MG63 (cell line): ENCODE measurements around the gene GAL3ST2. TPM values are rescaled to one million over a fixed set of nuclear protein-coding genes. Genes with fewer than 3 reads are reported as not detected.

Experiments used
- DNase-seq: peaks from one replicate; pipeline ENCODE4 v3.0.0-alpha.2; 2020
- H3K27me3 ChIP-seq: fragments of 250-450 bp; sonication (Bioruptor Pico); 2 replicates; pipeline ENCODE4 v1.5.1; 2020; ENCODE audit warnings: mild to moderate bottlenecking, moderate library complexity
- H3K36me3 ChIP-seq: fragments of 250-450 bp; sonication (Bioruptor Pico); 2 replicates; pipeline ENCODE4 v1.5.1; 2020; ENCODE audit warnings: mild to moderate bottlenecking, moderate library complexity
- H3K4me3 ChIP-seq: fragments of 250-450 bp; sonication (Bioruptor Pico); 2 replicates; pipeline ENCODE4 v1.5.1; 2020; ENCODE audit warnings: mild to moderate bottlenecking, moderate library complexity
- H3K9me3 ChIP-seq: fragments of 250-450 bp; sonication (Bioruptor Pico); 2 replicates; pipeline ENCODE4 v1.5.1; 2020; ENCODE audit warnings: mild to moderate bottlenecking, moderate library complexity
- total RNA-seq: library from RNA; depleted of rRNA; stranded (reverse); fragments of >200 nt; shearing (Covaris generic); gene quantifications from 2 replicates; pipeline ENCODE4 v1.2.3, GENCODE V29; 2014; ENCODE audit warnings: low replicate concordance; rRNA removed

The GAL3ST2 gene
- total RNA-seq, 1 experiment from 2014 or later = 1.7 TPM

DNA sequence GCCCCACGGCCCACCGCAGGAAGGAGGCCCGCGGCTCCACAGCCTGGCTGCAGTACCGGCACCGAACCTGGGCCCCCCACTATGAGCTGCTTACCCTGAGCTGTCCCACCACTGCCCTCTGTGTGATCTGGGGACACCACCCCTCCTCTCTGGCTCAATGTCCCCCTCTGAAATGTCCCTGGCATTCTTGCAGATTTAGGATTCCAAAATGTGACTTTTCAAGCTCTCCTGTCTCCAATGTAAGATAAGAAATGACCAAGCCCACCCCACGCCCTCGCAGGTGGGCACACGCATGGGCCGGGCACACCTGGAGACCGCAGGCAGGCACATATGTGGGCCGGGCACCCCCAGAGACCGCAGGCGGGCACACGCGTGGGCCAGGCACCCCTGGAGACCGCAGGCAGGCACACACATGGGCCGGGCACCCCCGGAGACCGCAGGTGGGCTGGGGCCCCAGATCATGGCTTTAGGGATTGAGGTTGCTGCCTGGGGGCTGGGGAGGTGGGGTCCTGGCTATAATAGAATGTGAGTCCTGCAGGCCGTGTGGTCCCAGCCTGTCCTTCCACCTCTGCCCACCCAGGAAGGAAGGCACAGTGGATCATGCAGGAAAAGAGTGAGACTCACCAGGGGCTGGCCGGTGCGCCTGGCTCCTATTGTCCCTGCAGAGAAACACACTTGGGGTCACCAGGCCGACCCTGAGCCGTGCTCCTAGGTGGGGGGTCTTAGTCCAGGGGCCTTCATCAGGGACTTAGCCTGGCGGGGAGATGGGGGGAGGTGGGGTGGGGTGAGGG is 74.9 kb downstream of the GAL3ST2 start:
- no peaks in the 10 kb centered on the region for H3K27me3 ChIP-seq
- no peak for DNase-seq
- no peaks in the 10 kb centered on the region for H3K9me3 ChIP-seq
- H3K4me3 ChIP-seq = no peak overlapping the region
- H3K36me3 ChIP-seq = no peaks in the 10 kb centered on the region

GRCh38 chr2:241852116-241852980 is 75.7 kb downstream of the GAL3ST2 start:
- Histone ChIP-seq H3K27me3 (no peaks in the 10 kb centered on the region), H3K4me3 (no peak overlapping the region), H3K36me3 (no peaks in the 10 kb centered on the region), H3K9me3 (no peaks in the 10 kb centered on the region)
- DNase-seq = no peak

DNA sequence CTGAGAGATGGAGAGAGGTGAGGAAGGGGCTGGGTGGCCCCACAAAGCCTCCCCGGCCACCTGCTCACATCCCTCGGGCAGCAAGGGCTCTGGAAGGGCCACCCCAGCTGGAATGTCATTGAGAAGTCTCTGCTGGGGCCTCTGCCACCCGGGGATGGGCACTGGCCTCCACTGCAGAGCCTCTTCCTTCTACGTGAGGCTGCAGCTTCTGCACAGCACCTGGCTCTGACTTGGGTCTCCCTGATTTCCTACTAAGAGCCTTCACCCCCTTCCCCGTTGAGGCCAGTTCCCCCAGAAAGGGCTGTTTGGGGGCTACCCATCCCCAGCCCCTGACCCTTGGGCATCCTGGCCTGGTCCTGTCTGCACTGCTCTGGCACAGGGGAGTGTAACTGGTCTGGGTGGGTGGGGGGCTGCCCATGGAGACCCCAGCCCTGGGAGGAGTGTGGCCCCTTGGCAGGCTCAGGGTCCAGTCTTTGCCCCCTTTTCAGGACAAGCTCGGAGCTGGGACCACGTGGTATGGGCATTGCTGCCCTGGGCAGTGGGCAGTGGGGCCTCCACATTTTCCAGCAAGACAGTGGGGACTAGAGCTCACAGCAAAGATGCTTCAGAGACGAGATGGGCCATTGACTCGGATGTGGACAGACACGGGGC is 76.5 kb downstream of the GAL3ST2 start:
- Histone ChIP-seq H3K9me3 (no peaks in the 10 kb centered on the region), H3K36me3 (no peaks in the 10 kb centered on the region), H3K27me3 (no peaks in the 10 kb centered on the region), H3K4me3 (no peak overlapping the region)
- no peak for DNase-seq

Other genes starting within 250 kb of the GAL3ST2 start
- gene BOK, start 218.1 kb upstream of the GAL3ST2 start, total RNA-seq = 1.6 and 6.8 TPM in 2 replicates
- 72.2 and 110 TPM in 2 replicates for gene THAP4, start 139.7 kb upstream of the GAL3ST2 start, total RNA-seq
- gene ATG4B, start 139.1 kb upstream of the GAL3ST2 start, total RNA-seq = 47.9 and 83.9 TPM in 2 replicates
- gene DTYMK, start 90.0 kb upstream of the GAL3ST2 start, total RNA-seq = 48.4 and 87.7 TPM in 2 replicates
- 10.3 and 45.2 TPM in 2 replicates for gene ING5, start 74.8 kb upstream of the GAL3ST2 start, total RNA-seq
- gene D2HGDH, start 42.2 kb upstream of the GAL3ST2 start, total RNA-seq = 18.7 and 28.1 TPM in 2 replicates
- not detected in 2 replicates for gene NEU4, start 32.4 kb downstream of the GAL3ST2 start, total RNA-seq
- gene PDCD1, start 82.1 kb downstream of the GAL3ST2 start, total RNA-seq = not detected in 2 replicates
- not detected in 2 replicates for gene RTP5, start 92.9 kb downstream of the GAL3ST2 start, total RNA-seq